ENCODE results near the gene RAD23A. TPM values are rescaled to one million over a fixed set of nuclear protein-coding genes. Genes with fewer than 3 reads are reported as not detected.
"Not testable (repeated sequence)": the region's sequence is repeated elsewhere in the genome, so short reads cannot be mapped to it uniquely, and the experiment has no call there.

RAD23A gene
- total RNA-seq, 1 experiment from 2014 or later, result 164 TPM

GRCh38 chr19:12946092-12946721 is 545 bp downstream of the RAD23A start:
- Histone ChIP-seq H3K9me3 (replicated peaks) (no peaks in the 10 kb centered on the region), H3K27me3 (replicated peaks) (no peaks in the 10 kb centered on the region), H3K4me3 (peak overlapping the region; percentile 63), H3K36me3 (peaks cover 93% of the 10 kb centered on the region), H3K27ac (peak overlapping the region; percentile 83), H3K4me1 (replicated peaks) (peaks cover 7% of the 10 kb centered on the region)
- DNase-seq (ENCODE audit: low read depth in 1 of 2, low spot score in 2 of 2), result peak; percentile 59 to 82

- Histone ChIP-seq H3K36me3 (peaks cover 93% of the 10 kb centered on the region), H3K27ac (peak overlapping the region; percentile 83; the same call in 1 of the 2 replicates)
Measured at GRCh38 chr19:12946731-12947496, 1.3 kb downstream of the RAD23A start.

GRCh38 chr19:12947702-12948611 is 2.3 kb downstream of the RAD23A start:
- no peaks in the 10 kb centered on the region for H3K27me3 ChIP-seq (replicated peaks)
- H3K9me3 ChIP-seq (replicated peaks), result no peaks in the 10 kb centered on the region
- DNase-seq (ENCODE audit: low read depth in 1 of 2, low spot score in 2 of 2), result no peak
- H3K4me3 ChIP-seq, result no peak overlapping the region
- H3K4me1 ChIP-seq (replicated peaks), result peaks cover 12% of the 10 kb centered on the region
- H3K27ac ChIP-seq, result no peak overlapping the region
- peaks cover 93% of the 10 kb centered on the region for H3K36me3 ChIP-seq

More at GRCh38 chr19:12946731-12947496, 1.3 kb downstream of the RAD23A start:
- H3K9me3 ChIP-seq (replicated peaks), result no peaks in the 10 kb centered on the region
- no peaks in the 10 kb centered on the region for H3K27me3 ChIP-seq (replicated peaks)
- DNase-seq (ENCODE audit: low read depth in 1 of 2, low spot score in 2 of 2), result no peak
- H3K4me3 ChIP-seq, result peak overlapping the region; percentile 63
- peaks cover 7% of the 10 kb centered on the region for H3K4me1 ChIP-seq (replicated peaks)

GRCh38 chr19:12948612-12949362 is 3.1 kb downstream of the RAD23A start:
- no peak for DNase-seq (ENCODE audit: low read depth in 1 of 2, low spot score in 2 of 2)
- Histone ChIP-seq H3K4me3 (no peak overlapping the region), H3K36me3 (peaks cover 93% of the 10 kb centered on the region), H3K4me1 (replicated peaks) (peaks cover 12% of the 10 kb centered on the region), H3K27ac (no peak overlapping the region), H3K9me3 (replicated peaks) (no peaks in the 10 kb centered on the region), H3K27me3 (replicated peaks) (no peaks in the 10 kb centered on the region)

- DNase-seq (ENCODE audit: low read depth in 1 of 2, low spot score in 2 of 2), result no peak
- Histone ChIP-seq H3K4me3 (no peak overlapping the region), H3K9me3 (replicated peaks) (no peaks in the 10 kb centered on the region), H3K27me3 (replicated peaks) (no peaks in the 10 kb centered on the region), H3K36me3 (peaks cover 95% of the 10 kb centered on the region), H3K27ac (no peak overlapping the region), H3K4me1 (replicated peaks) (peaks cover 12% of the 10 kb centered on the region)
Measured at GRCh38 chr19:12949363-12950283, 4.0 kb downstream of the RAD23A start.

- H3K27me3 ChIP-seq (replicated peaks); H3K4me3 ChIP-seq; DNase-seq (ENCODE audit: low read depth in 1 of 2, low spot score in 2 of 2); H3K9me3 ChIP-seq (replicated peaks): not testable (repeated sequence)
- peaks cover 17% of the 10 kb centered on the region for H3K4me1 ChIP-seq (replicated peaks)
- 0 out of 2 replicates have a peak overlapping the region, but pooled peaks have one; percentile 46 for H3K27ac ChIP-seq
- H3K36me3 ChIP-seq, result peaks cover 98% of the 10 kb centered on the region
Measured at GRCh38 chr19:12952050-12952449, 6.4 kb downstream of the RAD23A start.

- no peak overlapping the region for H3K4me3 ChIP-seq
- H3K27ac ChIP-seq, result peak overlapping the region; percentile 46; the same call in 1 of the 2 replicates
- H3K9me3 ChIP-seq (replicated peaks), result no peaks in the 10 kb centered on the region
- no peaks in the 10 kb centered on the region for H3K27me3 ChIP-seq (replicated peaks)
- no peak for DNase-seq (ENCODE audit: low read depth in 1 of 2, low spot score in 2 of 2)
- peaks cover 15% of the 10 kb centered on the region for H3K4me1 ChIP-seq (replicated peaks)
- H3K36me3 ChIP-seq, result peaks cover 93% of the 10 kb centered on the region
Measured at GRCh38 chr19:12952488-12953137, 7.0 kb downstream of the RAD23A start.

- H3K27me3 ChIP-seq (replicated peaks), result no peaks in the 10 kb centered on the region
- H3K27ac ChIP-seq, result peak overlapping the region; percentile 46; the same call in 1 of the 2 replicates
- DNase-seq (ENCODE audit: low read depth in 1 of 2, low spot score in 2 of 2), result no peak
- peaks cover 87% of the 10 kb centered on the region for H3K36me3 ChIP-seq
- H3K4me1 ChIP-seq (replicated peaks), result peaks cover 15% of the 10 kb centered on the region
- H3K9me3 ChIP-seq (replicated peaks), result no peaks in the 10 kb centered on the region
- no peak overlapping the region for H3K4me3 ChIP-seq
Measured at GRCh38 chr19:12953138-12953798, 7.6 kb downstream of the RAD23A start.

GRCh38 chr19:12953799-12954611 is 8.3 kb downstream of the RAD23A start:
- Histone ChIP-seq H3K9me3 (replicated peaks) (no peaks in the 10 kb centered on the region), H3K4me3 (no peak overlapping the region), H3K36me3 (peaks cover 79% of the 10 kb centered on the region), H3K4me1 (replicated peaks) (peaks cover 15% of the 10 kb centered on the region), H3K27me3 (replicated peaks) (no peaks in the 10 kb centered on the region), H3K27ac (no peak overlapping the region)
- DNase-seq (ENCODE audit: low read depth in 1 of 2, low spot score in 2 of 2), result no peak

- Histone ChIP-seq H3K27ac (no peak overlapping the region), H3K9me3 (replicated peaks) (no peaks in the 10 kb centered on the region)
Measured at GRCh38 chr19:12954612-12954962, 8.9 kb downstream of the RAD23A start.

GRCh38 chr19:12955575-12955974 is 9.9 kb downstream of the RAD23A start:
- DNase-seq (ENCODE audit: low read depth in 1 of 2, low spot score in 2 of 2); H3K9me3 ChIP-seq (replicated peaks); H3K4me3 ChIP-seq; H3K27me3 ChIP-seq (replicated peaks); H3K27ac ChIP-seq: not testable (repeated sequence)
- Histone ChIP-seq H3K36me3 (peaks cover 63% of the 10 kb centered on the region), H3K4me1 (replicated peaks) (peaks cover 15% of the 10 kb centered on the region)

More at GRCh38 chr19:12954612-12954962, 8.9 kb downstream of the RAD23A start:
- peaks cover 15% of the 10 kb centered on the region for H3K4me1 ChIP-seq (replicated peaks)
- DNase-seq (ENCODE audit: low read depth in 1 of 2, low spot score in 2 of 2), result no peak
- H3K36me3 ChIP-seq, result peaks cover 73% of the 10 kb centered on the region
- H3K4me3 ChIP-seq, result no peak overlapping the region
- H3K27me3 ChIP-seq (replicated peaks), result no peaks in the 10 kb centered on the region

Measured in SJSA1 (cell line).